ENCODE data around the gene THUMPD3.

THUMPD3 gene

GRCh38 chr3:9362731-9363530 is at the start of gene THUMPD3:
Gene THUMPD3 (plus strand): TSS chr3:9363054. CDS start chr3:9365069, 2,015 bp downstream.
- DNase-seq (ENCODE audit: low spot score), result peak; percentile 94

DNA sequence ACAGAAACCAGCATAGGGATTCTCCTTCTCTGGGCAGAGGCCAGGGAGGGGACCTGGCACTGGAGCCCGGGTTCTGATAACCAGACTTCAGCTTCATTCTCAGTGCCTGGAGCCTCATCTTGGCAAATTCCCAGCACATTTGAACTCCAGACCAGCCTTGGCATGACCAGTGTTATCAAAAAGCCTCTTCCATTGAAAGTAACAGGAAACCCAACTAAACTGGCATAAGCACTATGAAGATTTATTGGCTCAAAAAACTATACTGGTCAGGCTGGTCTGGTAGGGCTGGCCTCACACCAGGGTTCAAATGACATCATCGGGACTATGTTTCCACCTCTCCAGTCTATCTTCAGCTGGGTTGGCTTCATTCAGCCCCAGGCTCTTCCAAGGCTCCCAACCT is 48.1 kb upstream of the THUMPD3 start:
- no peak for DNase-seq (ENCODE audit: low spot score)

DNA sequence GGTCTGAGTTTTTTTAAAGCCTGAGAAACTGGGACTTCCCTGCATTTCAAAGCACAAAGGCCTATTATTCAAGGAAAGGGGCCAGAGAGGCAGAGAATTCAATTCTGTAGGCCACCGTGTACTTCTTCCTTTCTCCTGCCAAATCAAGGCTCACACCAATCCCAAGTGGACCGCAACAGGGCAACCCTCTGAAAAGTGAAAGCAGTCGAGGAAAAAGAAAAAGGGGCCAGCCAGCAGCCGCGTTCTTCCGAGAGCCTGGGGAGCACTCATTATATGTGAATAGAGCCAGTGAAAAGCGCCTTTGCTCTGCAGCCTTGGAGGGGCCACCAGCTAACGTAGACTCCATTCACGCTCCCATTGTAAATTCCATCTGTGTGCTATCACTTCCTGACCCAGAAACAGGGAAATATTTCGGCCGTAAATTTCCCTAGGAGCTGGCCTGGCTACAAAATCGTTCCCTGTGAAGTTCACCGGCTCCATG is 45.9 kb upstream of the THUMPD3 start:
- DNase-seq (ENCODE audit: low spot score), result peak; percentile 78

DNA sequence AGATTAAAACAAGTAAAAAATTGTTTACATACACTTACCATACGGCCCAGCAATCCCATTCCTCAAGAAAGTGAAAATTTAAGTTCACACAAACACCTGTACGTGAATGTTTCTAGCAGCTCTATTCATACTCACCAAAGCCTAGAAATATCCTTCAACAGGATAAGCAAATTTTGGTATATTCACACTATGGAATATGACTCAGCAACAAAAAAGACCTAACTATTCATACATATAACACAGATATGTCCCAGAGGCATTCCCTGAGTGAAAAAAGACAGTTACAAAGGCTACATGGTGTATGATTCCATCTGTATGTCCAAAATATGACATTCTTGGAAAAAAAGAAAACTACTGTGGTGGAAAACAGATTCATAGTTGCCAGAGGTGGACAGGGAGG is 40.1 kb upstream of the THUMPD3 start:
- DNase-seq (ENCODE audit: low spot score), result no peak

DNA sequence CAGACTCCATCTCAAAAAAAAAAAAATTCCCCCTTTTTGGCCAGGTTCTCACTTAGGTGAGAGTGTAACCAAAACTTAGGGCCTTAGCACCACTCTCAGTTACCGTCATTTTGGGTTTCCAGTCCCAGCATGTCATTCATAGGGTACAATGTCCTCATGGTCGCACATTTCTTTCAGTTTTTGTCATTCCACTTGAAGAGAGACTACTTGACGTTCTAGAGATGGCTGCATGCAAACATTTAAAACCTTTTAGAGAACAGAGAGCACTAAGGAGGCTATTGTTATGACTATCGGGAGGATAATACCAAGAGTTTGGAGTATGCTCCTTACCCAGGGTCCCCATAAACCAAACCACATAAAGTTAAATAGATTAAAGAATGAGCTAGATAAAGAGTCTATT is 37.9 kb upstream of the THUMPD3 start:
- DNase-seq (ENCODE audit: low spot score), result no peak

GRCh38 chr3:9327578-9327977 is 35.3 kb upstream of the THUMPD3 start:
- no peak for DNase-seq (ENCODE audit: low spot score)

- no peak for DNase-seq (ENCODE audit: low spot score)
Measured at GRCh38 chr3:9330166-9330703, 32.6 kb upstream of the THUMPD3 start.

DNA sequence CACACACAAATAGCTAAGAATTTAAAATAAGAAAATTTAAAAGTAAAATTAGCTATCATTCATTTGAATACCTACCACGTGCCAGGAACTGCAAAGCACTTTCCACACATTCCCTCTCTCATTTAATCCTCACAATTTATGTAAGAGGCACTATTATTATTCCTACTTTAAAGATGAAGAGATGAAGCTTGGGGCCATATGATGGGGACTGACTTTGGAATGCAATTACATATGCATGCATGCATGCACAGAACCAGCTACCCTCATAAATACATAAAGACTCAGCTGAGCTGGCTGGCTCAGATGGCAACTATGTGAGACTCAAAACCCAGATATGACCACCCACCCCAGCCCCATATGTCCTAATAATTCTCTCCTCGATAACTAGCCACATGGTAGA is 31.7 kb upstream of the THUMPD3 start:
- DNase-seq (ENCODE audit: low spot score), result no peak

DNA sequence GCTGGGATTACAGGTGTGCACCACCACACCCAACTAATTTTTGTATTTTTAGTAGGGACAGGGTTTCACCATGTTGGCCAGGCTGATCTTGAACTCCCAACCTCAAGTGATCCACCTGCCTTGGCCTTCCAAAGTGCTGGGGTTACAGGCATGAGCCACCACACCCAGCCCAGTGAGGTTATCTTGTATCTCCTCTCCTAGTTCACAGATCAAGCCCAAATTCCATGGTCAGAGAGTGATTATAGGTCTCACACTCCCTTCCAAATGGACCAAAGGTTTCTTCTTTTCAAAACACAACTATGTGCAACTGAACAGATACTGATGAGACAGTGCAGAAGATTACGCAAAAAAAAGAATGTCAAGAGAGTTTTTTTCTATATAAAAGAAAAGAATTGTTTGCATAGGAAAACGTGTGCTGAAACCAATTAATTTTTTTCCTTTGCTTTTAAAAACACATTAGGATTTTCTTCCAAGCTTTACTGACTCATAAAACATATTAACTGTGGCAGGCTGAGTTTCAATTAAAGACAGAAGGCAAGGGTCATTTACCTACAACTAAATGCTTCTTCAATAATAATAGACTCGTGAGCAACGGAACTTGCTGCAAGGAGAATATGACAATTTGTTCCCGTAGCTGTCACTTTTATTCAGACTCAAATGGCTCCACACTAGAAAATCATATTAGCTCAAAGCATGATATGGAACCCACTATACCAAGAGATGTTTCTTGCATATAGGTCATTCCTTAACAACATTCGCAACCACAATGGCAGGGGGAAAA is 30.4 kb upstream of the THUMPD3 start:
- no peak for DNase-seq (ENCODE audit: low spot score)

DNA sequence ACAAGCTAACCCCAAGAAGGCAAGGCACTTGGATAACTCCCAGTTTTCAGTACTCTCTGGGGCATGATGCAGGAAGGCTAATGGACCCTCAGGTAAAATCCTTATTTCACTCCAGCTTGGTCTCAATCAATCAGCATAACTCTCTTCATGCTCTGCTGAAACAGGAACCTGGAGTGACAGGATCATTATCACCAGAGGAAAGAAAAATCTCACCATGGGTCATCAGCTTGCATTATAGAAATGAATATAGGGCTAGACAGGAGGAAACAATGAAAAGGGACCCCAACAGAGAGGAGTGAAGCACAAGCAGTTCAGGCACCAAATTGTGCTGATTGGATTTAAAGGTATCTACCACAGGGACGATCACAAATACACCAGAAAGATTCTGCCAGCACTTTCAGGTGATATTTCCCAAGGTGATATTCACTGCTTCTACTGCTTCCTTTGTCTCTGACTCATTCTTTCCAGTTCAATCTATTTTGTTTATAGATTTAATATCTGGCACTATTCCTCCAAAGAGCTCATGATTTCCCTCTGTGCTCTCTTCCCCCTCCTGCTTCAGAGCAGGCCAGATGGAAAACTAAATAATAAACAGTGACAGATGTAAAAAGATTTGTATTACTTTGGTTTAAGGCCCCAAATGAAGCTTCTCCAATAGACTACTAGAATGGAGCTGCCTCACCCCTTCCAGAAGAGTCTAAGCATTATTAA is 22.9 kb upstream of the THUMPD3 start:
- no peak for DNase-seq (ENCODE audit: low spot score)

- DNase-seq (ENCODE audit: low spot score), result no peak
Measured at GRCh38 chr3:9340472-9340902, 22.4 kb upstream of the THUMPD3 start.

- DNase-seq (ENCODE audit: low spot score), result no peak
Measured at GRCh38 chr3:9342696-9343095, 20.2 kb upstream of the THUMPD3 start.

DNA sequence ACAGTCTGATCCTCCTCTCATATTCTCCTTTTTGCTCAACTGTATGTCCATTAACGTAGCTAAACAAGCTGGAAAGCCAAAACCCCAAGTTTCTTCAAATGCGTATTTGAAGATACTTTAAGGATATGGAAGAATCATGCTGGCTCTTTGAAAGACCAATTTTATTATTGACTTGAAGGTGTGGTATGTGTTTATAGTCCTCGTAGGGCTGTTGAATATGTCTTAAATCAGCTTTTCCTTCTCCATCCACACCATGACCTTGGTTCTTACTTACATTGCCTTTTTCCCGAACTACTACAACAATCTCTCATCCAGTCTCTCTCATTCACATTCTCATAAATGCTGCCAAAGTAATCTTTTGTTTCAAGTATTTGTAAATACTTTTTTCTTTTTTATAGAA is 19.7 kb upstream of the THUMPD3 start:
- DNase-seq (ENCODE audit: low spot score), result no peak

- no peak for DNase-seq (ENCODE audit: low spot score)
Measured at GRCh38 chr3:9345041-9345440, 17.8 kb upstream of the THUMPD3 start.

DNA sequence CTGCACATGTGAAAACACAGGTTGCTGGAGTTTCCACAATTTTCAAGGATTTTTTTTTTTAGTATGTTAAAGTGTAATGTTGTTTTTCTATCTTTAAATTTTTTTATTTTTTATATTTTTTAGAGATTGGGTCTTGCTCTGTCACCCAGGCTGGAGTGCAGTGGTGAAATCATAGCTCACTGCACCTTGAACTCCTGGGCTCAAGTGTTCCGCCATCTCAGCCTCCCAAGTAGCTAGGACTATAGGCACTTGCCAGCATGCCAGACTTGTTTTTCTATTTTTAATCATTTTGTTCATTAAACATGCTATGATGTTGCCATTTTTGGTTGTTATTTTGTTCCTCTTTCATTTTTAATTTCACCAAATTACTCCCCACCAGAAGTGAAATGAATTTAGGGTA is 16.7 kb upstream of the THUMPD3 start:
- no peak for DNase-seq (ENCODE audit: low spot score)

DNA sequence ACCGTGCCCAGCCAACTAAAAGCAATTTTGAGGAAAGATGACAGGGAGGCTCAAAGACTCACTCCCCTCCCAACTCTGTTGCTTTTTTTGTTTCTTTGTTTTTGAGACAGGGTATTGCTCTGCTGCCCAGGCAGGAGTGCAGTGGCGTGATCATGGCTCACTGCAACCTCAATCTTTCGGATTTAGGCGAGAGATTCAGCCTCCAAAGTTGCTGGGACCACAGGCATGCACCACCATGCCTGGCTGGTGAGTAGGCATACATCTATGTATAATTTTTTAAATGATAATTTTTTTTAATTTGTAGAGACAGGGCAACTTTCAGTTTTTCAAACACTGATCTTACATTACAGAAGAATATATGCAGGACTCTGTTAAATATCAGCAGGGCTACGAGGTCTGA is 15.8 kb upstream of the THUMPD3 start:
- DNase-seq (ENCODE audit: low spot score), result no peak

GRCh38 chr3:9347887-9348286 is 15.0 kb upstream of the THUMPD3 start:
- DNase-seq (ENCODE audit: low spot score), result no peak

GRCh38 chr3:9349321-9350117 is 13.3 kb upstream of the THUMPD3 start:
- no peak for DNase-seq (ENCODE audit: low spot score)

DNA sequence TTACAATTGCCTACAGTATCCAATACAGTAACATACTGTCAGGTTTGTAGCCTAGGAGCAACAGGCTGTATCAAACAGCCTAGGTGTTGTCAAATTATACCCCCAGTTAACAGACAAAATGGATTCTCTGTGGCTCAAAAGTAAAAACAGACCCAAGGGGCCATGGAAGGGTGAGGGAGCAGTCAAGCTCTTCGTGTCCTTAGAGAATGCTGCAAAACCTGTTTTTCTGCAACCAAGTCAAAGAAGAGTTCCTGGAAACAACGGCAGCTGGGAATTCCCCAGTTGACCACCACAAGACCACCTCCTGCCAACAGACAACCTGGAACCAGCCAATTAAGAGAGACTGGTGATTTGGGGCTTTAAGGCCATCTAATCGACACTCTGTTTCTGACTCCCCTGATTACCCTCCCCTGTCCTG is 11.1 kb upstream of the THUMPD3 start:
- no peak for DNase-seq (ENCODE audit: low spot score)

DNA sequence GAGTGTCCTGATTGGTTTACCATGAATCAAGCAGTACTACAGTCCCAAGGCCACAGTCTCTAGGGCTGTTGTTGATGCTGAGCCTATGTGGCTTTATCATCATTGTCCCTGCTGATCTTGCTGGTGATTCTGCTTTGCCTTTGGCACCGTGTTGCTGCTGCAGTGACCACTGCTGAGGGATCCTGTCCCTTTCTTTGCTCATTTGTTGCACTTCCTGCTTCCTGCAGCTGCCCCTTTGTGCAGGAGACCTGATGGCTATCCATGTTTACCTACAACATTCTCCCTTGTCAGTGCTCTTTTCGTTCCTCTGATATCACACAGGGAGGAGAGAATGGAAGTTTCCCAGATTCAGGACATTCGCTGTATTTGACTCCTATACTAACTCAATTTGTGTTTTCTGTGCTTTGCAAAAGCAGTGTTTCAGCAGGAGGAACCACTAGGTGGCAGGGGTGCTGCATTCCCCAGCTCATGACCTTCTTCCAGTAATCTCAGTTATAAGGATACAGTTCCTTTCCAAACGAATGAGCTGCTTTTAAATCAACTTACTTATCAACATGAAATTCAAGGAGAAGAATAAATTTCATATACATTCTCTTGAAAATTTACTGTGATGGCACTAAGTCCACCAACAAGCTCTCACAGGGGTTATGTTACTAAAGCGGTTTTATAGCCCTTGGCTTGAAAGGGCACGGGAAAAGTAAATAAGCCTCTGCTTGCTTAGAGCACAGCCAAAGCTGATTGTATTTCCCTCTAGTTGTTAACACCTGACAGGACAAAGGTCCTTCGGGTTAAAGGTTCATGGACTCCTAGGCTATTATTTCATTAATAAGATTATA is 9.7 kb upstream of the THUMPD3 start:
- DNase-seq (ENCODE audit: low spot score), result peak; percentile 71

Data from left forelimb (tissue), 1 donor.